Measurements from ENCODE around the gene PHYHIPL. TPM values are rescaled to one million over a fixed set of nuclear protein-coding genes. Genes with fewer than 3 reads are reported as not detected.

The PHYHIPL gene
- total and polyA plus RNA-seq, 4 donors, result 1.3 to 3.0 (median 2.0) TPM

DNA sequence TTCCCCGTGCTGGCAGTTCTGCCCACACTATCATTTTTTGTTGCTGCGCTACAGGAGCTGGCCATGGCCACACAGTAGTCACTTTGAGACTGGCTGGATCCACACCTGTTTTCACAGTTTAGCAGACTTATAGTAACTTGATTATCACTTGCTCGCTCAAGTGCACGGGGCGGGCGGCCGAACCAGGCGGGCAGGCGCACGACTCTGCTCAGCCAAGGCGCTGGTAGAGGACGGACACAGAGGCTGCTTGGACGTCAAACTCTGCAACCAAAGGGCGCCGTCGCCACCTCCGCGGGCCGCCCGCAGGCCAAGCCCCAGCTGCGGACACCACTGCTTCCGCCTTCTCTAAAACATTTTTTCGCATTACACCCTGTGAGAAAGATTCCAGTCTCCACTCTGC is 38.4 kb upstream of the PHYHIPL start:
- Histone ChIP-seq H3K9ac (ENCODE audit: low read depth in 1 of 2, low read length in 2 of 2) (no peak overlapping the region), H3K4me3 (ENCODE audit: low read depth in 1 of 3, low read length in 3 of 3) (no peak overlapping the region), H3K9me3 (ENCODE audit: control insufficient read depth in 4 of 4, low read length in 3 of 4) (peaks cover 0 to 1% (median 0%) of the 10 kb centered on the region in 4 donors), H3K4me1 (ENCODE audit: control insufficient read depth in 4 of 4, insufficient read depth in 4 of 4, low read length in 3 of 4) (peaks cover 2 to 11% (median 4%) of the 10 kb centered on the region in 4 donors), H3K27me3 (ENCODE audit: control insufficient read depth in 4 of 4, insufficient read depth in 4 of 4, low read length in 3 of 4) (no peaks in the 10 kb centered on the region), H3K27ac (ENCODE audit: low read depth in 1 of 2, low read length in 2 of 2) (no peak overlapping the region), H3K36me3 (ENCODE audit: control insufficient read depth in 4 of 4, insufficient read depth in 3 of 4, low read depth in 1 of 4, low read length in 3 of 4) (no peaks in the 10 kb centered on the region)
- DNase-seq (ENCODE audit: low spot score), result no peak
- TF ChIP-seq JUND (IDR thresholded peaks at IDR 0.05) (no peak), NR2F2 (IDR thresholded peaks at IDR 0.05) (no peak), ZBTB33 (IDR thresholded peaks at IDR 0.05) (no peak), HNF4G (IDR thresholded peaks at IDR 0.05) (no peak), RAD21 (IDR thresholded peaks at IDR 0.05) (no peak), TAF1 (conservative IDR thresholded peaks at IDR 0.05) (no peak), REST (IDR thresholded peaks at IDR 0.05) (no peak), FOXA1 (IDR thresholded peaks at IDR 0.05) (no peak), MAX (IDR thresholded peaks at IDR 0.05) (no peak), YY1 (IDR thresholded peaks at IDR 0.05) (no peak), HNF4A (conservative IDR thresholded peaks at IDR 0.05) (no peak), SP1 (IDR thresholded peaks at IDR 0.05) (no peak), RXRA (IDR thresholded peaks at IDR 0.05) (no peak), GABPA (IDR thresholded peaks at IDR 0.05 in 1 of 2, conservative IDR thresholded peaks at IDR 0.05 in 1 of 2) (no peak), EGR1 (IDR thresholded peaks at IDR 0.05; ENCODE audit: low read depth in 2 of 2) (no peak), FOXA2 (IDR thresholded peaks at IDR 0.05) (no peak)
- TF ChIP-seq, protein P1, sequence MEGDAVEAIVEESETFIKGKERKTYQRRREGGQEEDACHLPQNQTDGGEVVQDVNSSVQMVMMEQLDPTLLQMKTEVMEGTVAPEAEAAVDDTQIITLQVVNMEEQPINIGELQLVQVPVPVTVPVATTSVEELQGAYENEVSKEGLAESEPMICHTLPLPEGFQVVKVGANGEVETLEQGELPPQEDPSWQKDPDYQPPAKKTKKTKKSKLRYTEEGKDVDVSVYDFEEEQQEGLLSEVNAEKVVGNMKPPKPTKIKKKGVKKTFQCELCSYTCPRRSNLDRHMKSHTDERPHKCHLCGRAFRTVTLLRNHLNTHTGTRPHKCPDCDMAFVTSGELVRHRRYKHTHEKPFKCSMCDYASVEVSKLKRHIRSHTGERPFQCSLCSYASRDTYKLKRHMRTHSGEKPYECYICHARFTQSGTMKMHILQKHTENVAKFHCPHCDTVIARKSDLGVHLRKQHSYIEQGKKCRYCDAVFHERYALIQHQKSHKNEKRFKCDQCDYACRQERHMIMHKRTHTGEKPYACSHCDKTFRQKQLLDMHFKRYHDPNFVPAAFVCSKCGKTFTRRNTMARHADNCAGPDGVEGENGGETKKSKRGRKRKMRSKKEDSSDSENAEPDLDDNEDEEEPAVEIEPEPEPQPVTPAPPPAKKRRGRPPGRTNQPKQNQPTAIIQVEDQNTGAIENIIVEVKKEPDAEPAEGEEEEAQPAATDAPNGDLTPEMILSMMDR (IDR thresholded peaks at IDR 0.05; ENCODE audit: low read depth, low read length, missing input control), result no peak
- TF ChIP-seq, protein P2, sequence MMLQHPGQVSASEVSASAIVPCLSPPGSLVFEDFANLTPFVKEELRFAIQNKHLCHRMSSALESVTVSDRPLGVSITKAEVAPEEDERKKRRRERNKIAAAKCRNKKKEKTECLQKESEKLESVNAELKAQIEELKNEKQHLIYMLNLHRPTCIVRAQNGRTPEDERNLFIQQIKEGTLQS (IDR thresholded peaks at IDR 0.05), result no peak
- 93% methylated on average over 23 of the region's 23 CpGs for WGBS
